GM12892 (cell line): ENCODE results near the gene KIRREL1.

Experiments
- POLR2A ChIP-seq: IDR thresholded peaks from 2 replicates; pipeline ENCODE4 v1.6.1; 2011; ENCODE audit warnings: low read depth, low read length, control low read depth
- TAF1 ChIP-seq: IDR thresholded peaks from 2 replicates; pipeline ENCODE4 v1.6.1; 2011; ENCODE audit warnings: low read depth, mild to moderate bottlenecking, control low read depth, low read length, borderline replicate concordance

DNA sequence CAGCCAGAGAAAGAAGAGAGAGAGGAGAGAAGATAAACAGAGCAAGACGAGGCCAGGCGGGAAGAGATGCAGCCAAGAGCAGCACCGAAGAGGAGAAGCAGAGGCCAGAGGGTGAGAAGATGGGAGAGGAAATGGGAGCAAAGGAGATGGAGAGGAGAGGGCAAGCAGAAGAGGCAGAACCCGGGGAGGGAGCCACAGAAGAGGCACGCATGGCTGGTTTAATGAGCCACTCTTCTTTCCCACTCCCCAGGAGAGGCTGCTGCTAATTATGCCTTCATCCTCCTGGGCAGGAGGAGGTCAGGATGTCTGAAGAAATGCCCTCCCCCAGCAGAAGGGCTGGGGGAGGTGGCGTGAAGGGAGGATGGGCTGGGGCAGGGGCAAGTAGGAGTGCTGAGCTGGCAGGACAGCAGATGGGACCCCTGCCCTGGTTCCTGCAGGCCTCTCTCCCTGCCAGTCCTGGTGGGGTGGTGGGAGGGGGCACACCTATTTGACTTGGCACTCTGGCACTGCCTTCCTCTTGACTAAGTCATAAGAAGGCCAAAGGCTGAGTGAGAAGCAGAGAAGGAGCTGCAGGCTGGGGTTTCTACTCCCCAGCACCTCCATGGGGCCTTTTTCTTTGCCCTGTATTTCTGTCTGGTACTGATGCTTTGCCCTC is 32.3 kb downstream of the KIRREL1 start:
- no peak for TF ChIP-seq POLR2A
- TF ChIP-seq TAF1 = no peak
